ENCODE data around the gene SPRYD7.

DNA sequence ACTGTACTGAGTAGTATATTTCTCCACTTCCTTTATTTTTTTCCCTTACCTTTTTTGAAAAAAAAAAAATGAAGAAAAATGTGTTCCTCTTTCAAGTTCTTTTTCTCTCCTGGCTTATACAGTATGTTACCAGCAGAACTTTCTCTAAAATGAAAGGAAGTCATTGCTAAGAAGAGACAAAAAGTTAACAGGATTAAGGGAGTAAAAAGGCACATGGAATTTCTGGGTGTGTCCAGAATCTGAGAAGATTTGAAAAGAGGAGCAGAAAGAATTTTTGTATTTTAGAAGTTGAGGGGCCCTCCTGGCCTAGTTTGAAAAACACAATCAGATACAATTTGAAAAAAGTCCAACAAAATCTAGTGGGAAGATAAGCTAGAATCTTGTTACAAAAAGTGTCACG is 39.7 kb upstream of the SPRYD7 start:
- TF ChIP-seq CHD2 (IDR thresholded peaks at IDR 0.05; ENCODE audit: low read depth, low read length) (no peak), ZBTB26 (CRISPR knock-in tag; IDR thresholded peaks at IDR 0.05; ENCODE audit: borderline replicate concordance) (no peak), PRMT3 (CRISPR knock-in tag; IDR thresholded peaks at IDR 0.05; ENCODE audit: borderline replicate concordance, low read depth) (no peak), SP1 (IDR thresholded peaks at IDR 0.05) (no peak), SP1 (CRISPR knock-in tag; IDR thresholded peaks at IDR 0.05) (no peak), E2F1 (CRISPR knock-in tag; IDR thresholded peaks at IDR 0.05) (no peak), POLR2A (IDR thresholded peaks at IDR 0.05; ENCODE audit: insufficient read depth in 1 of 2, low read depth in 2 of 2, low read length in 2 of 2) (no peak), PHF21A (CRISPR knock-in tag; IDR thresholded peaks at IDR 0.05) (no peak), NFKB2 (CRISPR knock-in tag; IDR thresholded peaks at IDR 0.05; ENCODE audit: borderline replicate concordance) (no peak), REST (IDR thresholded peaks at IDR 0.05; ENCODE audit: borderline replicate concordance in 1 of 2, low read depth in 1 of 2, low read length in 2 of 2) (no peak), EZH2 (conservative IDR thresholded peaks at IDR 0.05; ENCODE audit: low read depth, low read length) (no peak), ZNF264 (CRISPR knock-in tag; IDR thresholded peaks at IDR 0.05) (no peak), PRDM10 (CRISPR knock-in tag; IDR thresholded peaks at IDR 0.05; ENCODE audit: low read depth) (no peak)
